HUES64 (cell line): Measurements from ENCODE around the gene MAPK7.

Experiments used
- H3K27ac ChIP-seq: 2 replicates; pipeline ENCODE4 v1.7.0; 2013; ENCODE audit warnings: low read depth, low read length, inconsistent platforms
- H3K27me3 ChIP-seq: 2 replicates; pipeline ENCODE4 v1.6.1; 2013; ENCODE audit warnings: mild to moderate bottlenecking, low read length; ENCODE audit not compliant: insufficient read depth
- H3K36me3 ChIP-seq: 2 replicates; pipeline ENCODE4 v1.6.1; 2013; ENCODE audit warnings: mild to moderate bottlenecking, low read length; ENCODE audit not compliant: insufficient read depth
- H3K4me1 ChIP-seq: 2 replicates; pipeline ENCODE4 v1.6.1; 2013; ENCODE audit warnings: mild to moderate bottlenecking, low read length, moderate library complexity; ENCODE audit not compliant: insufficient read depth
- H3K4me3 ChIP-seq: 2 replicates; pipeline ENCODE4 v1.5.1; 2013; ENCODE audit warnings: mild to moderate bottlenecking, low read length, moderate library complexity
- H3K9ac ChIP-seq: 2 replicates; pipeline ENCODE4 v1.6.1; 2013; ENCODE audit warnings: mild to moderate bottlenecking, low read depth, low read length
- H3K9me3 ChIP-seq: 2 replicates; pipeline ENCODE4 v1.6.1; 2013; ENCODE audit warnings: low read depth, low read length; ENCODE audit not compliant: insufficient read depth
- WGBS: fragments of 150-250, 120-280 bp; methylation state at CpG from one replicate; pipeline ENCODE4 v1.1.7; 2013; ENCODE audit warnings: missing lambda C conversion rate; 5-methylcytosine and 5-hydroxymethylcytosine counted together

MAPK7 gene

DNA sequence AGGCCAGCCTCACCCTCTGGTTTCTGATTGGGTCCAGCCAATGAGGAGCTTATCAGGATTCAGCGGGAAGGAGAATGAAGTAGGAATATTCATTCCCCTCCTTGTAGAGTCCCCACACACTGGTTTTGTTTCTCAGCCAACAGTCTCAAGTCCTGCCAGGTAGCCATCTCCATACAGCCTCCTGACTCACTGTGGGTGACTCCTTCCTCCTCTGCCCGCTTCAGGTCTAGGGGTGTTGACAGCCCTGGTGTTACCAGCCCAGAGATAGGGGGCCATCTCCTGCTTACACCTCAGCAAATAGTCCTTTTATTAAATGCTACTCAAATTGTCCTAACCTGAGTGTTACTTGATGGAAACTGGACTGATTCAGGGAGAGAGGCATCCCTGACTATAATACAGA, 12.7 kb downstream of the MAPK7 start:
- Histone ChIP-seq H3K9ac (no peak overlapping the region), H3K9me3 (no peaks in the 10 kb centered on the region), H3K36me3 (no peaks in the 10 kb centered on the region), H3K4me1 (peaks cover 19% of the 10 kb centered on the region), H3K27me3 (no peaks in the 10 kb centered on the region), H3K4me3 (no peak overlapping the region), H3K27ac (no peak overlapping the region)
- WGBS: 80% methylated on average over 2 of the region's 2 CpGs

DNA sequence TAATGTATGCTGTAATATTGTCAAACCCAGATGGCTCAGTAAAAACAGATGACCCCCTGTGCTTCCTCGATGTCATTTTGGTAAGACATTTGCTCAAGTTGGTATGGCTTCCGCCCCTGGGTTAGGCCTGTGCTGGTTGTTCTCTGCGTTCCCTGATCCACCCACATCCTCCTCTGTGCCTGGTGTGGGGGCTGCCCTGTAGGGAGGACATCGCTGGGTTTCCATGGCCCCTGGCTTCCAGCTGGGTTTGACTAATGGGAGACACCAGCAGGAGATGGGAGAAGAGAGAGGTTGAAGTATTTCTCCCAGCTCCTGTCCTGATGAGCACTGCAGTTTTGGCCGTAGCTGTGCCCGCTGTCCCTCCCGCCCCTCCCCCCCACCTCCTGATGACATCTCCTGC, 13.1 kb downstream of the MAPK7 start:
- H3K4me1 ChIP-seq: peaks cover 17% of the 10 kb centered on the region

DNA sequence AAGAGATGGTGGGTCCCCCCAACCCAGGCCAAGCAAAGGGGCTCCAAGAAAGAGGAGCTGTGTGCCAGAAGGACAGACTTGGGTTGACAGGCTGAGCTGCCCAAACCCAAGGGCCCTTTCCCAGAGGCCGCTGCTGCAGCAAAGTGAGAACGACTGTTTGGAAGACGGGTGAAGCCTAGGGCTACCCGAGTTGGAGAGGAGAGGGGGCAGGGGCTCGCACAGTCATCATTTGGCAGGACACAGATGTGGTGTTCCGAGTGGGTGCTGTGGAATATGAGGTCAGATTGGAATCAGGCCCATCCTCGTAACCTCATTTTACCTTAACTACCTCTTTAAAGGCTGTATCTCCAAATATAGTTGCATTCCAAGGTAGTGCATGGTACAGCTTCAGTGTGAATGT, 14.0 kb downstream of the MAPK7 start:
- WGBS: 83% methylated on average over 6 of the region's 7 CpGs
- no peak overlapping the region for H3K27ac ChIP-seq
- H3K9ac ChIP-seq: no peak overlapping the region
- peaks cover 13% of the 10 kb centered on the region for H3K4me1 ChIP-seq
- H3K4me3 ChIP-seq: no peak overlapping the region
- no peaks in the 10 kb centered on the region for H3K36me3 ChIP-seq
- H3K27me3 ChIP-seq: no peaks in the 10 kb centered on the region
- no peaks in the 10 kb centered on the region for H3K9me3 ChIP-seq

More for the DNA sequence above, 13.1 kb downstream of the MAPK7 start:
- Histone ChIP-seq H3K9ac (no peak overlapping the region), H3K9me3 (no peaks in the 10 kb centered on the region), H3K27ac (no peak overlapping the region), H3K4me3 (no peak overlapping the region), H3K36me3 (no peaks in the 10 kb centered on the region), H3K27me3 (no peaks in the 10 kb centered on the region)
- WGBS: 73% methylated on average over 7 of the region's 7 CpGs

DNA sequence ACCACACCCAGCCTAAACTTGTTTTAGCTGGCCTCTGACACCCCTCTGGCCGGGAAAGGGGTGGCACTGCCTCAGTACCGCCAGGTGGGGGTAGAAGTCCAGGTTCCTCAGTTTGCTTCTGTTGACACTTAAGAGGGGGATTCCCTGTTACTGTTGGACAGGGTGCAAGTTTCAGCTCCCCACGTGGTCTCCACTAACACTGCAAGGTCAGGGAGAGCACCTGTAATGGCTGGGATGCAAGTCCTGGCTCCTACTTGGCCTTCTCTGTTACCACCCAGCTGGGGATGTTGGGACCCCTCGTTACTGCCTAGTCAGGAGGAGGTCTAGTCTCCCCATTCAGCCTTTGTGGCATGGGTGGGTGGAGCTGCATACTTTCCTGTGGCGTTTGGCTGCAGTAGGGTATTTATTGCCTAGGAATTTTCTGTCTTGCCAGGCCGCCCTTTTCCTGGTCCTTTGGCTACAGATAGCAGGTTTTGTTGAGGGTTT, 19.3 kb downstream of the MAPK7 start:
- Histone ChIP-seq H3K4me1 (peaks cover 11% of the 10 kb centered on the region), H3K27me3 (no peaks in the 10 kb centered on the region), H3K9ac (no peak overlapping the region), H3K27ac (no peak overlapping the region), H3K9me3 (no peaks in the 10 kb centered on the region), H3K4me3 (no peak overlapping the region), H3K36me3 (no peaks in the 10 kb centered on the region)
- 67% methylated on average over 6 of the region's 6 CpGs for WGBS

DNA sequence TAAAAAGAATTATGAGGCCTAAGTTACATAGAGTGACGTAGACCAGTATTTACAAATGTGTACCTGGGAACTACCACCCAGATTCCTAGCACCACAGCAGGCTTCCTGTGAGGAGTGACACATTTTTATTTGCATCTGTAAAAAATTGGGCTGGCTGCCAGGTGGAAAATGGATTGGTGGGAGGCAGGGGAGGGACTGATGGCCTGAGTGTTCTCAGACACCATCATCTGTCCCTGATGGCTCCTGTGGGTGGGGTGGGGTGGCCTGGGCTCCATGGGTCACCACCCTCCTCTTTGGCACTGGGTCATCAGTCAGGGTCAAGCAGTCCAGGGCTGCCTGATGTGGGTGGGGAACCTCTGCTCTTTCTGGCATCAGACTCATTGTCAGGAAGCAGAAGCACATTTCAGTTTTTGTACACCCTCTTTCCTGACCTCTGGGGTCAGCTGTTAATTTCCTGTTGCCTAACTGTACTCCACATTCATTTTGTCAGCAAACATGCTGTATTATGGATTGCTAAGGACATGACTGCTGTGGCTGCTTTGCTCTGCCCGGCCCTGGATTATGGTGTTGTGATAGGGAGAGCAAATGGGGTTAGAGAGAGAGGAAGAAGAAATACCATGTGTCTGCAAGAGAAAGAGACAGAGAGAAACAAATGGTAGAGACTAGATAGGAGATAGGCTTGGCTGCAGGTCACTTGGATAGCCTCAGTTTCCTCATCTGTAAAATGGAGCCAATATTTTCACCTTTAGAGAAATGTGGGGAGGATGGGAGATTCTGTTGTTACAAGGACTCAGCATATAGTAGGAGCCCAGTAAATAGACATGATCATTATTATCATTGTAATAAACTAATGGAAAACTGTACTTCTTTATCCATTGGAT, 20.2 kb downstream of the MAPK7 start:
- Histone ChIP-seq H3K4me1 (peaks cover 11% of the 10 kb centered on the region), H3K9me3 (no peaks in the 10 kb centered on the region), H3K36me3 (no peaks in the 10 kb centered on the region), H3K27ac (no peak overlapping the region), H3K4me3 (no peak overlapping the region), H3K27me3 (no peaks in the 10 kb centered on the region), H3K9ac (no peak overlapping the region)
- 90% methylated on average over 2 of the region's 2 CpGs for WGBS

DNA sequence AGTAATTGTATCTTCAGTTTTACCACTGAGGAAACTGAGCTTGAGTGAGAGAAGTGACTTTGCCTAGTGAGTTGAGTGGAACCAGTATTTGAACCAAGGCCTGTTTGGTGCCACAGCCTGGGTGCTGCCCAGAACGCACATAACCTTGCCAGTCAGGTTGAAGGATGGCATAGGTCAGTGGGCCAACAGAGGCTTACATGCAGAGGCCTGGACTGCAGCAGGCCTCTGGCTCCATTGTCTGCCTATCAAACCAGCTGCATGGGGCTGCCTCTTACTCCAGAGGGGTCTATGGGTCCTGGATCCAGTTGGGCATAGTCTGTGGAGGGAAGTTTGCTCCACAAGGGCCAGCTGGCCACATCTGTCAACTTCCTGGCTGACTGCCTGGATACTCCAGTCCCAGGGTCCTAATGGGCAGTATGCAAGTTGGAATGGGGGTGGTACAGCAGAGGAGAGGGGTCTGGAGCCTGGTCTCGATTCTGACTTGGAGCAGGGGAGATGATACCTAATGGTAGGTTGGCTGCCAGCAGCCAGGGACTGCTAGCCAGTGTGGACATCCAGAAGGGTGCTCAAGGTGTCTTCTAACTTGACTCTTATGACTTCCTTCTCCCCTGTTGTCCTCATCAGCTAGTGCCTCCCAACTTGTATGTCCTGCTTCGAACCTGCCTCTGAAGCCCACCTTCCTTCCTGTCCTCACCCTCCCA, 21.6 kb downstream of the MAPK7 start:
- Histone ChIP-seq H3K9ac (no peak overlapping the region), H3K27ac (no peak overlapping the region)

DNA sequence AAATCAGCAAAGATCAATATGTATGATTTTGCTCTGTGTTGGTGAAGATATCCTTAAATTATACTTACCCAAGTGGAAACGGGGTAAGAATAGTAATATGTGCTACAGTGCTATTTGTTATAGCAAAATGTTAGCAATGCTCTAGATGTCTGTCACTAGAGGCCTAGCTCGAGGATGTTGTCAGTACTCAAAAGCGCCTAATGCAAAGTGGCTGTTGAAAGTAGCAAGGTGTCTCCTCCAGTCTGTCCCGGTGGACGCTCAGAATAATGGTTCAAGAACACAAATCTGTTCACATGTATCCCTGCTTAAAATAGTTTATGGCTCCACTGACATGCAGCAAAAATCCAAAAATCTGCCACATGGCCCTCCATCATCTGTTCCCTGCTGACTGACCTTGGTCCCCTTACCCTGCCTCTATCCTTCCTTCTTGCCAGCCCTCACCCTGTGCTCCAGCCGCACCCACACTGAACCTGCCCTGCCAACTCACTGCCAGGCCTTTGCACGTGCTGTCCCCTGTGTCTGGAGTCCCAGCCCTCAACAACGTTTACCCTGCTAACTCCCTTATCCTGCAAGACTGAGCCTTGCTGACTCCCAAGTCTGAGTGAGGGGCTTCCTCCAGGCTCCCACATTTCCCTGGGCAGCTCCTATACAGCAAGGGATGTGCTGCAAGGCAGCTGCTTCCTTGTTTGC, 23.2 kb downstream of the MAPK7 start:
- Histone ChIP-seq H3K4me1 (peaks cover 11% of the 10 kb centered on the region), H3K36me3 (no peaks in the 10 kb centered on the region), H3K27me3 (no peaks in the 10 kb centered on the region), H3K9me3 (no peaks in the 10 kb centered on the region), H3K9ac (no peak overlapping the region), H3K4me3 (no peak overlapping the region), H3K27ac (no peak overlapping the region)
- WGBS: 92% methylated on average over 8 of the region's 8 CpGs

More for the DNA sequence above, 21.6 kb downstream of the MAPK7 start:
- Histone ChIP-seq H3K9me3 (no peaks in the 10 kb centered on the region), H3K4me1 (peaks cover 11% of the 10 kb centered on the region), H3K27me3 (no peaks in the 10 kb centered on the region), H3K4me3 (no peak overlapping the region), H3K36me3 (no peaks in the 10 kb centered on the region)
- 95% methylated on average over 3 of the region's 3 CpGs for WGBS

DNA sequence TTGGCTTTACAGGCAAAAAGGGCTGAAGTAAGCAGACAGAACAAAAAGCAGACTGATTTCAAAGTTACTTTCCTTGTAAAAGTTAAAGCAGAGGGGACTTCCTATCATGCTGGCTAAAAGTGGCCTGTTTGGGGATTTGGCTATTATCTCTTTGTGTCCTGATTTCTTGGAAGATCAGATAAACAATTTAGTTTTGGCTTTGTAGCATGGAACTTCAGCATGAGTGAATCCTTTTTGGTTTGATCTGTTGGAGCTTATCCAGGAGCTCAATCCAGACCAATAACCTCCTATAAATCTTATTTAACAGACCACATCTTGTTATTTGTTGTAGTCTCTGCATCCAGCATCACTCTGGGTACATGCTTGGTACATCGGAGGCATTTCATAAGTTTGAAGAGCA, 23.9 kb downstream of the MAPK7 start:
- no peaks in the 10 kb centered on the region for H3K9me3 ChIP-seq
- no peak overlapping the region for H3K4me3 ChIP-seq
- no peaks in the 10 kb centered on the region for H3K36me3 ChIP-seq
- H3K9ac ChIP-seq: no peak overlapping the region
- no peaks in the 10 kb centered on the region for H3K27me3 ChIP-seq
- 98% methylated on average over 1 of the region's 1 CpG for WGBS
- peaks cover 11% of the 10 kb centered on the region for H3K4me1 ChIP-seq
- no peak overlapping the region for H3K27ac ChIP-seq

DNA sequence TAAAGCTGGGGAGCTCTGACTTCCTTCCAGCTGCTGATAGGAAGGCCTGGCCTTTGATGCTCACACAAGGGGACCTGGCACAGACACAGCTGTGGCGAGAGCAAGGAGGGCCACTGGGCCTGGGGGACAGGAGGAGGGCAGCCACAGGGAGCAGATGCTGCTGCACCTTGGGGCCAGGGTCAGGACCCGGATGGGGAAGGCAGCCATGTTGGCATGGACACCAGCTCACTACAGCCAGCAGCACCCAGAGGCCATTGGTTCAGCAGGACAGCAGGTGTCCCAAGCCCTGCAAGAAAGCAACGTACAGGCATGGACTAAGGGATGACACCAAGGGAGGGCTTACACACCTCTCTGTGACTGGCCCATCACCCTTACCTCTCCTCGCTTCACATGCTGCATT, 24.7 kb downstream of the MAPK7 start:
- Histone ChIP-seq H3K36me3 (no peaks in the 10 kb centered on the region), H3K4me1 (peaks cover 6% of the 10 kb centered on the region), H3K9me3 (no peaks in the 10 kb centered on the region), H3K27ac (no peak overlapping the region), H3K9ac (no peak overlapping the region), H3K4me3 (no peak overlapping the region), H3K27me3 (no peaks in the 10 kb centered on the region)
- 90% methylated on average over 4 of the region's 4 CpGs for WGBS

DNA sequence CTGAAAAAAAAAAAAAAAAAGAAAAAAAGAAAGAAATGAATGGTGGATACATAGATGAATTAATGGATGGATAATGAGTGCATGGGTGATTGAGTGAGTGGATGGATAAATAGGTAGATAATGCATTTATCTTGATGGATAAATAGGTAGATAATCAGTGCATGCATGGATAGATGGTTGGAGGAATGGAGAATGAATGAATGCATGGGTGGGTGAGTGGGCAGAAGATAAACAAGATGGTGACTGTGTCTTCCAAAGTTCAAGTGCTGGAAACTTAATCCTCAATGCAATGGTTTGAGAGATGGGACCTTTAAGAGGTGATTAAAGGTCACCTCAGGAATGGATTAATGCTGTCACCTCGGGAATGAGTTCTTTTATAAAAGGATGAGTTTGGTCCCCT, 26.0 kb downstream of the MAPK7 start:
- 86% methylated on average over 1 of the region's 1 CpG for WGBS
- Histone ChIP-seq H3K9me3 (no peaks in the 10 kb centered on the region), H3K27me3 (no peaks in the 10 kb centered on the region), H3K36me3 (no peaks in the 10 kb centered on the region), H3K4me1 (no peaks in the 10 kb centered on the region), H3K9ac (no peak overlapping the region), H3K27ac (no peak overlapping the region), H3K4me3 (no peak overlapping the region)

DNA sequence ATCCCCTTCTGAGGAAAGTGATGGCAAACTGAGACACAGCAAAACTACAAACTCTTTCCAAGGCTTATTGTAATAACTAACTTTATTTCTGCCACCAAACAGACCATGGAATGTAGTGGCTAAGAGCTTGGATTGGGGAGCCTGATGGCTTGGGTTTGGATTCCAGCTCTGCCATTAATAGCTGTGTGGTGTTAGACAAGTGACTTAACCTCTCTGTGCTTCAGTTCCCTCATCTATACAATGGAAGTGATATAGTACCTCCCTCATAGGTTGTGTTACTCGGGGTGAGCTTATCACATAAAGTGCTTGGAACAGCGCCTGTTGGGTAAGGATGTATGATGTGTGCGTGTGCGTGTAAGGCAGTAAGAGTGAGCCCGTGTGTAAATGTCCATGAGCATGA, 26.8 kb downstream of the MAPK7 start:
- H3K36me3 ChIP-seq: no peaks in the 10 kb centered on the region
- H3K9ac ChIP-seq: no peak overlapping the region
- no peak overlapping the region for H3K27ac ChIP-seq
- H3K9me3 ChIP-seq: no peaks in the 10 kb centered on the region
- no peaks in the 10 kb centered on the region for H3K4me1 ChIP-seq
- 92% methylated on average over 5 of the region's 5 CpGs for WGBS
- no peak overlapping the region for H3K4me3 ChIP-seq
- H3K27me3 ChIP-seq: no peaks in the 10 kb centered on the region
